Measurements from ENCODE around the gene PCP4. TPM values are rescaled to one million over a fixed set of nuclear protein-coding genes. Genes with fewer than 3 reads are reported as not detected.

PCP4 gene
- total and polyA plus RNA-seq, 9 of the 15 experiments (the other 6 are each of a cell fraction or from before 2014, with no cell fraction given), result not detected

DNA sequence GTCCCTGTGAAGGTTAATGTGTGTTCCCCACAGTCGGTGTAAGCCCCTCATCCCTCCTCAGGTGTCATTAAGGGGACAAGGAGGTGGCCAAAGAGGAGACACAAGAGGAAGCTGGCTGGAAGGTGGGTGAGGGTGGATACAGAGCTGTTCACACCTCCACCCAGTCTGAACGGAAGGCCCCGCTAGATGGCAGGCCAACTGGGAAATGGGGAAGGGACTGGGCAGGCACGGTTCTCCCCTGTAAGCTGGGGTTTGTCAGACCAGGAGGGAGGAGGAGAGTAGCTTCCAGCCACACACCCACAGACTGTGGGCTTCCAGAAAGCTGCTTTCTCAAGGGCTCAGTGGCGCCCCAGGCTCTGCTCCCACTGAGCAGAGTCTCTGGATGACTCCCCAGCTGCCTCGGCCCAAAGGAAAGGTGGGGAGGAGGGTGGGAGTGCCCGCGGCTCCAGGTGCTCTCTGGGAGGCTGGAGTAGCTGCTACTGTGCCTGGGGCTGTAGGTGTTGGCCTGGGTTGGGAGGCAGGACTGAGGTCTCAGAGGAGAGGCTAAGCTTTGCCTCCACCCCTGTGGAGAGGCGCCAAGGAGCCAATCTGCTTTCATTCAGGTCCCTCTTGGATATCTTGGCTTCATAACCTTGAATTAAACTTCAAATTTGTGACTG lies 41.2 kb downstream of the PCP4 start:
- no peak overlapping the region for H3K27ac ChIP-seq (ENCODE audit: extremely low read depth, low read depth, low read length)
- CTCF ChIA-PET (ENCODE audit: low intra/inter-chr PET ratio), result no interaction called here
- no peaks in the 10 kb centered on the region for H3K79me2 ChIP-seq (ENCODE audit: control insufficient read depth, insufficient read depth, low read length)
- POLR2A ChIA-PET, result interaction anchor here (0.8 kb wide), 2 partner anchors 17 to 1109 kb away, joined by 3 read pairs; no protein-coding TSS in a partner anchor
- ATAC-seq (peak; percentile 79), DNase-seq (ENCODE audit: extremely low read depth in 1 of 4, low spot score in 3 of 4) (peak in 1 of 4 experiments; percentile 16), FAIRE-seq (no peak)
- BruUV-seq (replicated peaks), result no TSS peak
- TF ChIP-seq GATAD2A (IDR thresholded peaks at IDR 0.05), result no peak
- TF ChIP-seq NBN (IDR thresholded peaks at IDR 0.05; ENCODE audit: low read depth), result no peak
- no peak for TF ChIP-seq FOSL1 (tag; conservative IDR thresholded peaks at IDR 0.05)
- no peak for TF ChIP-seq HLTF (IDR thresholded peaks at IDR 0.05)
- TF ChIP-seq, protein P1, sequence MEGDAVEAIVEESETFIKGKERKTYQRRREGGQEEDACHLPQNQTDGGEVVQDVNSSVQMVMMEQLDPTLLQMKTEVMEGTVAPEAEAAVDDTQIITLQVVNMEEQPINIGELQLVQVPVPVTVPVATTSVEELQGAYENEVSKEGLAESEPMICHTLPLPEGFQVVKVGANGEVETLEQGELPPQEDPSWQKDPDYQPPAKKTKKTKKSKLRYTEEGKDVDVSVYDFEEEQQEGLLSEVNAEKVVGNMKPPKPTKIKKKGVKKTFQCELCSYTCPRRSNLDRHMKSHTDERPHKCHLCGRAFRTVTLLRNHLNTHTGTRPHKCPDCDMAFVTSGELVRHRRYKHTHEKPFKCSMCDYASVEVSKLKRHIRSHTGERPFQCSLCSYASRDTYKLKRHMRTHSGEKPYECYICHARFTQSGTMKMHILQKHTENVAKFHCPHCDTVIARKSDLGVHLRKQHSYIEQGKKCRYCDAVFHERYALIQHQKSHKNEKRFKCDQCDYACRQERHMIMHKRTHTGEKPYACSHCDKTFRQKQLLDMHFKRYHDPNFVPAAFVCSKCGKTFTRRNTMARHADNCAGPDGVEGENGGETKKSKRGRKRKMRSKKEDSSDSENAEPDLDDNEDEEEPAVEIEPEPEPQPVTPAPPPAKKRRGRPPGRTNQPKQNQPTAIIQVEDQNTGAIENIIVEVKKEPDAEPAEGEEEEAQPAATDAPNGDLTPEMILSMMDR (IDR thresholded peaks at IDR 0.05 in 2 of 3, conservative IDR thresholded peaks at IDR 0.05 in 1 of 3; ENCODE audit: insufficient read depth in 2 of 3, low read depth in 1 of 3, low read length in 3 of 3), result peak in 1 of 3 experiments; percentile 24; a peak in 1 of 6 replicates
- 0 out of 4 replicates have a peak, but pooled peaks of 1 of the 2 experiments have one; percentile 11 for TF ChIP-seq RAD21 (CRISPR knock-in tag; conservative IDR thresholded peaks at IDR 0.05 in 1 of 2, IDR thresholded peaks at IDR 0.05 in 1 of 2)
- intact Hi-C loops (cut with micrococcal nuclease) (no loop called here), in situ Hi-C loops (cut with MboI) (no loop called here)
- no peak overlapping the region for H3K4me3 ChIP-seq
- no peak overlapping the region for H3K4me2 ChIP-seq (ENCODE audit: insufficient read depth, low read length)
- H3K9me1 ChIP-seq (ENCODE audit: control insufficient read depth, insufficient read depth, low read length), result no peaks in the 10 kb centered on the region
- no peak overlapping the region for H2AFZ ChIP-seq (ENCODE audit: low read depth, low read length)
- H3K4me1 ChIP-seq (replicated peaks in 1 of 2; ENCODE audit: control insufficient read depth in 2 of 2, insufficient read depth in 2 of 2, low read length in 2 of 2), result no peaks in the 10 kb centered on the region
- H3K9me3 ChIP-seq (replicated peaks; ENCODE audit: control insufficient read depth, insufficient read depth, low read depth, low read length), result no peaks in the 10 kb centered on the region
- H3K9ac ChIP-seq (ENCODE audit: insufficient read depth in 1 of 2, low read depth in 2 of 2, low read length in 2 of 2), result no peak overlapping the region
- H3K27me3 ChIP-seq (ENCODE audit: control insufficient read depth in 2 of 2, insufficient read depth in 2 of 2, low read length in 2 of 2), result peaks cover 0 to 4% of the 10 kb centered on the region in 2 experiments; a peak in 1 of 5 replicates
- H4K20me1 ChIP-seq (replicated peaks; ENCODE audit: control insufficient read depth, insufficient read depth, low read length), result no peaks in the 10 kb centered on the region
- no peaks in the 10 kb centered on the region for H3K36me3 ChIP-seq (ENCODE audit: control insufficient read depth, insufficient read depth, low read length)
- 0% methylated on average over 9 of the region's 9 CpGs for WGBS (ENCODE audit: insufficient coverage, low coverage, missing lambda C conversion rate)

Data from K562 (cell line).